ENCODE results near the gene EPDR1. TPM values are rescaled to one million over a fixed set of nuclear protein-coding genes. Genes with fewer than 3 reads are reported as not detected.

The EPDR1 gene
- total RNA-seq, 1 donor from 2014 or later, result 13.0 TPM

DNA sequence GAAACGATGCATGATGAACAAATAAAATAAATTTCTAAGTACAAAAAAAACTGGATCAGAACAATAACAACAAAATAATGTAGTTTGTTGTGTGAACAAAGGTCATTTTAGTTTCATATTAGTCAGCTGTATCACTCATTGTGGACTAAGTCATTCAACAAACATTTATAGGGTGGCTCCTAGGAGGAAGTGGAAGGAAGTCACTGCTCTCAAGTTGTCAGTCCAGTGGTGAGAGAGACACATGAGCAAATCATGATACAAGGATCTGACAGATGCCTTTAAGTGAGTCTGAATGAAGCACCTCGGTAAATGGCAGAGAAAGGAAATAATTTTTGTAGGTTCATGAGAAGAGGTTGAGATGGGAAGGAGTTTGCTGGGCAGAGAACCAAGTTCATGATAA lies 56.8 kb downstream of the EPDR1 start:
- DNase-seq (ENCODE audit: low spot score), result no peak

DNA sequence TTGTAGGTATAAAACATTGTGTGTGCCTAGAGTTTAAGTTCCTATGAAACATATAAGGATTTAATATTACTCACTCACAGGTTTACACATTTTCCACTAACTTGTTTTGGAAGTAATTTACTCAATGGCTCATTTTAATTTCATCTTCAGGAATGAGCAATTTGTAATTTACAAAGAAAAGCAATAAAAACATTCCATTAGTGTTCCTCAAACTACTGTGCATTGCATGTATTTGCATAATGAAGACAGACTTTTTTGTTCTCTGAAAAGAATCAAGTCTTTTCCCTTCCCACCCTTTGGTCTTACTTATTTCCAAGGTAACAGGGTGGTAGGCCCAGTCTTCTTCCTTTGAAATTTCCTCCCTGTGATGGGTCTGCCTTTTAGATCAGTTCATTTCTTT lies 61.2 kb downstream of the EPDR1 start:
- DNase-seq (ENCODE audit: low spot score), result no peak

DNA sequence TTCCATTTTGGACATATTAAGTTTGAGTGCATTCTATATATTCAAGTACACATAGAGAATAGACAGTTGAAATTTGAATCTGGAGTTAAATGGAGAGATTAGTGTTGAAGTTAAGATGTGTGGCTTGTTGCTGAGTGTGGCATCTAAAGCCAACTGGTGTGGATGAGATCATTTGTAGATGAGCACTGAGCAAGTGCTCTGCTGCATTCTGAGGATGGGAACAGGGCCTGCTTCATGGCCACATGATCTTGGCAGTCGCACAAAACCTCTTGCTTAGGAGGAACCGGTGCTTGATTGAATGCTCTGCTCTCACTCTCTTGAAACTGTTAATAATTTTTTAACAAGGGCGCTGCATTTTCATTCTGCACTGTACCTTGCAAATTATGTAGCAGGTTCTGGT lies 62.0 kb downstream of the EPDR1 start:
- DNase-seq (ENCODE audit: low spot score), result no peak

DNA sequence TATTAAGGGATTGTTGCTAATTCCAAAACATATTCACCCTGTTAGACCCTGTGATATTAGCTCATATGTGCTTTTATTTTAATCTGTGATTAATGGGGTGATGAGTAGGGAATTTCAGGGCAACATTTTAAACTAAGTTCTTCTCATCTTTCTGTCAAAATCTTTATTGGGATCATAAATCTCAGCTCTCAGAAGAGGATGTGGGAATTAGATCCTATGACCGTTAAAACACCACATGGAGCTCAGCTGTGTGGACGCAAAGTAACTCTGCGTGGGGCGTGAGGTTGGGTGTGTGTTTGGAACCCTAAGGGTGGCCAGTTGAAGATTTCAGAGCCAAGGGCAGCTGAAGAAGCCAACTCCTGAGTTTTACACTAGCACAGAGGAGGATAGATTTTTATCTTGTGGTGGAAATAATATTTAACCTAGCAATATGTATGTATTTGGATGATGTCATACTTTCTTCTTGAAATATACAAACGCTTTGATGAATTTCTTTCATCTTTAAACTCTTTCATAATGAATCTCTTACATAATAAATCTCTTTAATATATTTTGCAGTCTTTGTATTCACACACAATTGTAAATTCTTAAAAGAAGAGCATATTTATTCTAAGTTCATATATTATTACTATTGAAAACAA lies 64.4 kb downstream of the EPDR1 start:
- DNase-seq (ENCODE audit: low spot score), result no peak

DNA sequence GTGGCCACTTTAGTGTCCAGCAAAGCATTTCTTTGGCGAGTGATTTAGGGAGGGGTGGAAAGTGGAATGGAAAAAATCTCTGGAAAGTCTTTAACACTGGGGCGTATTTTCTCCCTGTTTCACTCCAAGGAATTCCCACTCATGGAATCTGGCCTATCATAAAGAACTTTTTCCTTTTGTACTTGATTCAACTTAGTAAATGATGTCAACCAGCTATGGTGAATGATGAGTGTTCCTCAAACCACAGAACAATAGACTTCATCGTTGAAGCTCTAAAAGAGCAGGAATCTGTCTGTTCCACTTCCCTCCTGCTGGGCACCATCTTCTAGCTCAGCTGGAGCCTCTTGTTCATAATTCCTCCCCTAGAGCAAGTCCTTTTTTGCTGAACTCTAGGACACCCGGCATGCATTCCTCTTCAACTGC lies 66.5 kb downstream of the EPDR1 start:
- DNase-seq (ENCODE audit: low spot score), result no peak

- DNase-seq (ENCODE audit: low spot score), result no peak
Observed at GRCh38 chr7:37987732-37988131, 67.3 kb downstream of the EPDR1 start.

DNA sequence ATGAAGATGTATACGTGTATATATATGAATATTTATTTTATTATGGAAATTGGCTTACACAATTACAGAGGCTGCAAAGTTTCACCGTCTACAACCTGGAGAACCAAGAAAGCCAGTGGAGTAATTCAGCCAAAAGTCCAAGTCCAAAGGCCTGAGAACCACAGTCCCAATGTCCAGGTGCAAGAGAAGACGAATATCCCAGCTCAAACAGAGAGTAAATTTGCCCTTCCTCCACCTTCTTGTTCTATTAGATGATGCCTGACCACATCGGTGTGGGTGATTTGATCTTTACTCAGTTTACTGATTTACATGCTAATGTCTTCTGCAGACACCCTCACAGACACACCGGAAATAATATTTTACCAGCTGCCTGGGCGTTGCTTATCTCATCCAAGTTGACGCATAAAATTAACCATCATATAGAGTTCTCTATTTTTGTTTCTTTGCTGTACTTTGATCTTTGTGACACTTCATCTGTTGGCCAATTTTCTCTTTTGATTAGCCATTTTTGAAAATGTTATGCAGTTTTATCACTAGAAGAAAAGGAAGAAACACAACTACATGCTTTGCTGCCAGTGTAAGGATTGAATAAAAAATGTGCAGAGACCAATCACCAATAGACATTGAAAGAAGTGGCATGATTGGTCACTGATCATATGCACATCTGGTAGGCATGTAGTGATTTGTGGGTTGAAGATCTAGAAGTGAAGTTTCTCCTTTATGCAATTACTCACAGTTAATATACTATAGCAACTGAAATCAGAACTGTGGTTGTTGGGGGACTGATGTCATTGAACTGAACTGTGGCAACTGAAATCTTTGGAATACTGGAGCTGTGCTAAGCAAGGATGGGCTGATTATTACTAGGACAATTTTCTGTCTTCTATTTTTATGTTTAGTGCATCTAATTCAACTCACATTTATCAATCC lies 68.5 kb downstream of the EPDR1 start:
- DNase-seq (ENCODE audit: low spot score), result no peak

- no peak for DNase-seq (ENCODE audit: low spot score)
Observed at GRCh38 chr7:37990337-37990736, 69.9 kb downstream of the EPDR1 start.

DNA sequence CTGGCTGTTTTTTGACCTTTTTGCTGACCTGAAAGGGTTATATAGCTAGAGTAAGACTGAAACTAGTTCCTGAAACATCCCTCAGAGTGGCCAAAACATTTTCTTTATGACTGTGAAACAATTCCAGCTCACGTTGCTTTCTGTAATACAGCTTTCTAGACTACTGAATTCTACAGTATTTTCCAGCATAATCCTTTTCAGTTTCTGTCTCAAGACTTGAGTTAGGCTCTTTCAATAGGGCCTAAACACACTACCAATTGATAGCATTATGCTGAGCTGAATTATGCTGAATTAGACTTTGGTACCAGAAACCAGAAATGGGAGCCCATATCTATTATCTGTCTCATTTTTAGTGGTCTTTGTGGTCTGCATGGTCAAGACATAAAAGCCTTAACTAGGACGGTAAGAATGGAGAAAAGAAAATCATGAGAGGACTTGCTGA lies 72.6 kb downstream of the EPDR1 start:
- DNase-seq (ENCODE audit: low spot score), result no peak

DNA sequence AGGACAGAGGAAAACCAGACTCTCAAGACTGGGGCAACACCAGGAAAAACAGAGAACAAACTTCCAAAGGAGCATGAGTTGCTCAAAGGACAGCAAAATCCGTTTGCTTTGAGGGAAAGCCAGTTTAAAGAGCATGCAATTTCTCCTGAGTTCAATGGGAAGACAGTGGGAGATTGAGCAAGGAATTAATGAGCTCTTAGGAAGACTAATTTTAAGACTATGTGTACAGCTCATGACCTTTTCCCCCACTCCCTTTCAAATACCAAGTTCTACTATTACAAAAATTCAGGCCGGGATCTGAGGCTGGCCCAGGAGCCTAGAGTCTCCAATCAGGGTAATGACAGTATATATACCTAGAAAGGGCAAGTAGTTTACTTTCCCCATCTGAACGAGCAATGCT lies 79.2 kb downstream of the EPDR1 start:
- DNase-seq (ENCODE audit: low spot score), result peak; percentile 69

- DNase-seq (ENCODE audit: low spot score), result peak; percentile 30
Observed at GRCh38 chr7:38000272-38000671, 79.8 kb downstream of the EPDR1 start.

Other genes with a start within 250 kb of the EPDR1 start
- 2.4 TPM for gene GPR141, start 236.9 kb upstream of the EPDR1 start, total RNA-seq (ENCODE audit: insufficient read depth, low replicate concordance)
- not detected for gene NME8, start 72.0 kb upstream of the EPDR1 start, total RNA-seq (ENCODE audit: insufficient read depth, low replicate concordance)
- gene SFRP4, start 3.8 kb upstream of the EPDR1 start, total RNA-seq (ENCODE audit: insufficient read depth, low replicate concordance), result 3.4 TPM